ENCODE results near the gene NSUN4. TPM values are rescaled to one million over a fixed set of nuclear protein-coding genes. Genes with fewer than 3 reads are reported as not detected.
A peak's percentile ranks its signal among the peaks of the same experiment; 100 is the strongest.

The NSUN4 gene
- total RNA-seq, 1 donor from 2014 or later, result 7.7 TPM

GRCh38 chr1:46403916-46404315 is 63.3 kb downstream of the NSUN4 start:
- no peak for DNase-seq (ENCODE audit: low spot score in 2 of 2)
- no peak for FAIRE-seq

- no peak for DNase-seq (ENCODE audit: low spot score in 2 of 2)
- no peak for FAIRE-seq
Observed at GRCh38 chr1:46404482-46405196, 64.0 kb downstream of the NSUN4 start.

- FAIRE-seq, result no peak
- DNase-seq (ENCODE audit: low spot score in 2 of 2), result no peak
Observed at GRCh38 chr1:46405197-46405555, 64.6 kb downstream of the NSUN4 start.

GRCh38 chr1:46405724-46406123 is 65.1 kb downstream of the NSUN4 start:
- no peak for DNase-seq (ENCODE audit: low spot score in 2 of 2)
- no peak for FAIRE-seq

DNA sequence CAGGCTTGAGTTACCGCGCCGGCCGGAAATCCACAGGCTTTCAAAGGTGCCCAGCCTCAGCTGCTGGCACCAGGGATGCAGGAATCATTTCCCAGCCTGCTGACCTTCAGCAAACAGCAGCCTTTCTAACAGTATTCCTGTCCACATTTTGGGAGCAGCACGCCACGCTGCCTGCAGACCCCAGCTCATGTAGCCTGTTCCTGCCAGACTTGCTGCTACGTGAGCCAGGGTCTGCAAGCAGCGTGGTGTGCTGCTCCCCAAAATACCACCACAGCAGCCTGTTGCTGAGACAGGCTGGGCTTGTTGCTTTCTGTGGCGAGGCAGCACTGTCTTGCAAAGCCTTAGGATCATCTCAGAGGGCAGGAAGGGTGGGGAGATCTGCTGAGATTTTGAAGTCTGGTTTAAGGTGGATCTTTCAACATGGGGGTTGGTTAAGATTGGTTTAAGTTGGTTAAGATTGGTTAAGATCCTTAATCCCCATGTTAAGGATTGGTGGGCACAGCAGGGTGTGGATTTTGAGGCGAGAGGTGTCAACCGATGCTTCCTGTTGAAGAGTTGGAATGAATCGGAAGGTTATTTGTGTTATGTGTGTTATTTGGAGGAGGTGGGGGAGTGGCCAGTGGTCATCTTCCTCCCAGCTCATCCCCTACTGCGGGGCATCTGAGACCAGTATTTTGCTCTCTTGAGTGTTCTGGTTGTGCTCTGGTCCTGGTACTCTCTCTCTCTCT is 66.4 kb downstream of the NSUN4 start:
- FAIRE-seq (no peak), DNase-seq (ENCODE audit: low spot score in 2 of 2) (no peak)

GRCh38 chr1:46407636-46408035 is 67.0 kb downstream of the NSUN4 start:
- DNase-seq (ENCODE audit: low spot score in 2 of 2) (no peak), FAIRE-seq (no peak)

DNA sequence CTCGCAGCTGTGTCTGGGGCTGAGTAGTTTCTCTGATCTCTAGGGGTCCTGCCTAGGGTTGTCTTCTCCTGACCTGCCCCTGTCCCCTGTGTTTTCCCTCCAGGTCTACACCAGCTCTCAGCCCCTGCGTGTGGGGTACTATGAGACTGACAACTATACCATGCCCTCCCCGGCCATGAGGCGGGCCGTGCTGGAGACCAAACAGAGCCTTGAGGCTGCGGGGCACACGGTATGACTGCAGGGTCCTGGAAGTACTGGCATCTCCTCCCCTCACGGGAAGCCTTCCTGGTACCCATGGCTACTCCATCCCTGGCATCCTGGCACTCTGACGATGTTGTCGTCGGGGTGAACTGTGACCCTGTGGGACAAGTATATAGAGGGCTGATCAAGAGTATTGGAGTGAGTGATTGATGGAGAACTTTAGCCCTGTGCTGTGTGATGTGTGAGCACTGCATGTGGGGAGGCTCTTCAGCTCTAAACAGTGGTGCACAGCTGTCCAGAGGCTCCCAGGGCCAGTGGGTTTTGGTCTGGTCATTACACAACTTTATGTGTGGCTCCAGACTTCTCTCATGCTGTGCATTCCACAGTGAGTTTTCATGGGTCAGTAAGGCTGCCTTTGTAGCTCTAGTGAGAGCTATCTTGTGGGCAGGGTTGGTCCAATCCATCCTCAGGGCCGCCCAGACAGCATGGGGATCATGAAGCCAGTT is 67.9 kb downstream of the NSUN4 start:
- DNase-seq (ENCODE audit: low spot score in 2 of 2), result no peak
- FAIRE-seq, result no peak

DNA sequence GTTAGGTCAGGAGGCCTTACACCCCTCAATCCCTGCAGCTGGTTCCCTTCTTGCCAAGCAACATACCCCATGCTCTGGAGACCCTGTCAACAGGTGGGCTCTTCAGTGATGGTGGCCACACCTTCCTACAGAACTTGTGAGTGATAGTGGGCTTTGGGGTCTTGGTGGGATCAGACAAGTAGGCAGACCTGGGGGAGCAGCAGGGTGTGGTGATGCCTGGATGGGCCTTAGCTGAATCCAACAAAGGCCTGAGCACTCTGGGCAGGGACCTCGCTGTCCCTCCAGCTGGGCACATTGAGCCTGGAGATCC is 68.4 kb downstream of the NSUN4 start:
- no peak for DNase-seq (ENCODE audit: low spot score in 2 of 2)
- no peak for FAIRE-seq

- DNase-seq (ENCODE audit: low spot score in 2 of 2), result peak in 1 of 2 donors; percentile 44
- FAIRE-seq, result no peak
Observed at GRCh38 chr1:46410156-46411009, 69.8 kb downstream of the NSUN4 start.

- FAIRE-seq (no peak), DNase-seq (ENCODE audit: low spot score in 2 of 2) (no peak)
Observed at GRCh38 chr1:46411010-46411405, 70.4 kb downstream of the NSUN4 start.

Other genes starting within 250 kb of the NSUN4 start
- gene PIK3R3, start 208.2 kb upstream of the NSUN4 start, total RNA-seq, result 33.4 TPM
- 0.82 TPM for gene TSPAN1, start 165.7 kb upstream of the NSUN4 start, total RNA-seq
- gene P3R3URF, start 164.3 kb upstream of the NSUN4 start, total RNA-seq, result not detected
- gene POMGNT1, start 142.4 kb upstream of the NSUN4 start, total RNA-seq, result 40.4 TPM
- 2.4 TPM for gene LURAP1, start 137.5 kb upstream of the NSUN4 start, total RNA-seq
- 0.82 TPM for gene RAD54L, start 93.0 kb upstream of the NSUN4 start, total RNA-seq
- gene LRRC41, start 37.2 kb upstream of the NSUN4 start, total RNA-seq, result 51.0 TPM
- gene UQCRH, start 37.1 kb upstream of the NSUN4 start, total RNA-seq, result 326 TPM
- 19.6 TPM for gene FAAH, start 53.5 kb downstream of the NSUN4 start, total RNA-seq
- not detected for gene DMBX1, start 149.0 kb downstream of the NSUN4 start, total RNA-seq
- gene KNCN, start 210.8 kb downstream of the NSUN4 start, total RNA-seq, result under 0.01 TPM

Measured in frontal cortex (tissue), 4 donors.